Mammary epithelial cell (primary cell): ENCODE results near the gene TPRG1.

Experiments
- EZH2 ChIP-seq: IDR thresholded peaks from 2 replicates; pipeline ENCODE4 v1.6.1; 2012; ENCODE audit warnings: low read length, inconsistent platforms, borderline replicate concordance
- TF ChIP-seq, protein P1 (sequence below), 2 donors: IDR thresholded peaks in 1 of 2; conservative IDR thresholded peaks in 1 of 2; 2 replicates each; pipeline ENCODE4 v1.5.1; 2011 to 2012; ENCODE audit warnings: inconsistent platforms in 2 of 2, low read length in 2 of 2, mild to moderate bottlenecking in 2 of 2, control low read depth in 1 of 2, low read depth in 1 of 2; ENCODE audit not compliant: insufficient read depth in 1 of 2; ENCODE audit errors: extremely low read depth in 1 of 2

DNA sequence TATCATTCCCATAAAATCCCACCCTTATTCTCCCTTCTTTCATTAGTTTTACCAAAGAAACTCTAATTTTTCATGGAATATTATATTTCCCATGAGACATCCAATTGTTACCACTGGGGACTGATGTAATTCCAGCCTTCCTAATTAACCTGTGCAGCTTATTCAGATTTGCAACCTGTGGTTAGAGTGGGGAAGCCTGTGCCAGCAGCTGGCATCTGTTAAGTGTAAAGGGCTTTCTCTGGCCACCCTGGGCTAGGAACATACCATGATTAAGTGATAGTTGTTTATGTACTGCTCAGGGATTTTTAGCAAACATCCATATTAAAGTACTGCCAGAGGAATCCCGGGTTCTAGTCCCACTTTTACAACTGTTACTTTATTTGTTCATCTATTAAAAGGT lies 78.2 kb downstream of the TPRG1 start:
- TF ChIP-seq, protein P1, sequence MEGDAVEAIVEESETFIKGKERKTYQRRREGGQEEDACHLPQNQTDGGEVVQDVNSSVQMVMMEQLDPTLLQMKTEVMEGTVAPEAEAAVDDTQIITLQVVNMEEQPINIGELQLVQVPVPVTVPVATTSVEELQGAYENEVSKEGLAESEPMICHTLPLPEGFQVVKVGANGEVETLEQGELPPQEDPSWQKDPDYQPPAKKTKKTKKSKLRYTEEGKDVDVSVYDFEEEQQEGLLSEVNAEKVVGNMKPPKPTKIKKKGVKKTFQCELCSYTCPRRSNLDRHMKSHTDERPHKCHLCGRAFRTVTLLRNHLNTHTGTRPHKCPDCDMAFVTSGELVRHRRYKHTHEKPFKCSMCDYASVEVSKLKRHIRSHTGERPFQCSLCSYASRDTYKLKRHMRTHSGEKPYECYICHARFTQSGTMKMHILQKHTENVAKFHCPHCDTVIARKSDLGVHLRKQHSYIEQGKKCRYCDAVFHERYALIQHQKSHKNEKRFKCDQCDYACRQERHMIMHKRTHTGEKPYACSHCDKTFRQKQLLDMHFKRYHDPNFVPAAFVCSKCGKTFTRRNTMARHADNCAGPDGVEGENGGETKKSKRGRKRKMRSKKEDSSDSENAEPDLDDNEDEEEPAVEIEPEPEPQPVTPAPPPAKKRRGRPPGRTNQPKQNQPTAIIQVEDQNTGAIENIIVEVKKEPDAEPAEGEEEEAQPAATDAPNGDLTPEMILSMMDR (conservative IDR thresholded peaks at IDR 0.05 in 1 of 2, IDR thresholded peaks at IDR 0.05 in 1 of 2; ENCODE audit: extremely low read depth in 1 of 2, insufficient read depth in 1 of 2, low read depth in 1 of 2, low read length in 2 of 2): no peak
- no peak for TF ChIP-seq EZH2
